Neural progenitor cell (in vitro differentiated cells): ENCODE measurements around the gene DHX15. TPM values are rescaled to one million over a fixed set of nuclear protein-coding genes. Genes with fewer than 3 reads are reported as not detected.

ENCODE experiments used
- DNase-seq: peaks from one replicate; pipeline ENCODE4 v3.0.0-alpha.2; 2016; ENCODE audit warnings: low spot score
- H2AFZ ChIP-seq: fragments of 200-600 bp; sonication (generic); replicated peaks from 2 replicates; pipeline ENCODE4 v1.6.1; 2016; ENCODE audit warnings: antibody characterized with exemption
- H3F3A ChIP-seq: fragments of 200-600 bp; sonication (generic); 2 replicates; pipeline ENCODE4 v1.6.1; 2016; ENCODE audit warnings: antibody characterized with exemption, low read depth
- H3K27ac ChIP-seq: fragments of 200-600 bp; sonication (generic); 2 replicates; pipeline ENCODE4 v1.5.1; 2016; ENCODE audit warnings: mild to moderate bottlenecking
- H3K27me3 ChIP-seq: fragments of 200-600 bp; sonication (generic); 2 replicates; pipeline ENCODE4 v1.6.1; 2016; ENCODE audit warnings: mild to moderate bottlenecking, moderate library complexity
- H3K36me3 ChIP-seq: fragments of 200-600 bp; sonication (generic); 2 replicates; pipeline ENCODE4 v1.5.1; 2016
- H3K4me1 ChIP-seq: fragments of 200-600 bp; sonication (generic); 2 replicates; pipeline ENCODE4 v1.6.1; 2016; ENCODE audit warnings: mixed run types
- H3K4me2 ChIP-seq: fragments of 200-600 bp; sonication (generic); 2 replicates; pipeline ENCODE4 v1.6.1; 2016
- H3K4me3 ChIP-seq: fragments of 200-600 bp; sonication (generic); 2 replicates; pipeline ENCODE4 v1.5.1; 2016
- H3K79me2 ChIP-seq: fragments of 200-600 bp; sonication (generic); 2 replicates; pipeline ENCODE4 v1.6.1; 2016; ENCODE audit warnings: low read depth
- H3K9ac ChIP-seq: fragments of 200-600 bp; sonication (generic); 2 replicates; pipeline ENCODE4 v1.6.1; 2016
- H3K9me3 ChIP-seq: fragments of 200-600 bp; sonication (generic); 2 replicates; pipeline ENCODE4 v1.5.1; 2016; ENCODE audit warnings: low read depth
- H4K20me1 ChIP-seq: fragments of 200-600 bp; sonication (generic); 2 replicates; pipeline ENCODE4 v1.6.1; 2016; ENCODE audit warnings: low read depth
- H3K27ac Mint-ChIP-seq: 3 replicates; pipeline ENCODE4 v1.8.0; 2021; ENCODE audit warnings: mixed read lengths
- H3K27me3 Mint-ChIP-seq: 2 replicates; pipeline ENCODE4 v1.8.0; 2022; ENCODE audit warnings: low read depth, mild to moderate bottlenecking, inconsistent platforms, moderate library complexity, mixed read lengths; ENCODE audit not compliant: insufficient read depth
- H3K36me3 Mint-ChIP-seq: 3 replicates; pipeline ENCODE4 v1.8.0; 2021; ENCODE audit warnings: mixed read lengths
- H3K4me1 Mint-ChIP-seq: 3 replicates; pipeline ENCODE4 v1.8.0; 2021; ENCODE audit warnings: mixed read lengths
- H3K4me3 Mint-ChIP-seq: 3 replicates; pipeline ENCODE4 v1.8.0; 2021; ENCODE audit warnings: mild to moderate bottlenecking, moderate library complexity, mixed read lengths
- H3K9me3 Mint-ChIP-seq: 3 replicates; pipeline ENCODE4 v1.8.0; 2020; ENCODE audit warnings: mixed read lengths
- EZH2 ChIP-seq: fragments of 200-600 bp; sonication (generic); IDR thresholded peaks from 2 replicates; pipeline ENCODE4 v1.6.1; 2017; ENCODE audit warnings: antibody characterized with exemption, mild to moderate bottlenecking, moderate library complexity
- EZH2phosphoT487 ChIP-seq: fragments of 200-600 bp; sonication (generic); IDR thresholded peaks from 2 replicates; pipeline ENCODE4 v1.6.1; 2017; ENCODE audit warnings: antibody characterized with exemption
- total RNA-seq: library from RNA; depleted of rRNA; stranded (reverse); fragments of >200 nt; gene quantifications from 2 replicates; pipeline ENCODE4 v1.2.3, GENCODE V29; 2015; ENCODE audit warnings: low replicate concordance
- TF ChIP-seq, protein P1 (sequence below): fragments of 200-600 bp; sonication (generic); IDR thresholded peaks from 2 replicates; pipeline ENCODE4 v1.5.1; 2017; ENCODE audit warnings: antibody characterized with exemption, mild to moderate bottlenecking

The DHX15 gene
- total RNA-seq, 1 donor from 2014 or later, result 410 TPM

DNA sequence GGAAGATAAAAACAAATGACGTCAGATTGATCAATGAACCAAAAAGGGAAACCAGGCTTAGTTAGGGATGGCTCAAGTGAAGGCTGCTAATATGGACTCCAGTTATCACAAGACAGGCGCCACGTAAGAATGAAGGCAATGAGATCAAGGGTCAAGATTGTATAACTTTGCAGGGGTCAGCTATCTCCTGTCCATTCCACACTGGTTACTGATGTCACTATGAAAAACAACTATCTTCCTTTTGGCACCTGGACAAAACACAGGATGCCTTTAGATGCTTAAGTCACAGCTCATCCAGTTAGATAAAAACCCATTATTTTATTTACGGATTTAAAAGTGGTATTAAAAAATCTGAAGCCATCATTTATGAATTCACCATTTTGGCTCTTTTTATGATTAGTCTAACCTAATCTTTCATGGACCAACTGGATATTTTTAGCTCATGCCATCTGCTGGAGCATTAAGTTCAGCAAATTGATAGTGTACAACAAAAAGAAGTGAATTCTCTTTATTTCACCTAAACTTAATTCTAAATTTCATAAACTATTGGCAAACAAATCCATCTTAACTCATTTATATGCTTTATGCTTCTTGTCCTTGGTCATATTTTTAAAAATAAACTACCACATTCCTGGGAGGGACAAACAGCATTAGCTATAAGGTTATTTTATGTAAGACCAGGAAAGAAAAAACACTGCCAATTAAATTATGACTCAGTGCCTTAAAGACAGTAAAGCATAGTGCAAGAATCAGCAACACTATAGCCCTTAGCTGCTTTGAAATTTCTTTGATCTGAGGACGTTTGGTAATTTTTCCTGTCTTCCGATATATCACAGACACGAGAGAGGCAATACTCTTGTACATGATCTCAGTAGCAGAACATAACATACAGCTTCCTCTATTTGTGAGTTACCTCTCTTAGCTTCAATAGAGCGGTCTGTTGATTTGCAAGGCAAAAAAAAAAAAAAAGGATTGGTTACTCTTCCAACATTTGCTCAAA is 27.0 kb downstream of the DHX15 start:
- Histone ChIP-seq H3K9ac (no peak overlapping the region), H3K4me1 (no peaks in the 10 kb centered on the region), H3K27ac (no peak overlapping the region), H3K27me3 (no peaks in the 10 kb centered on the region), H2AFZ (no peak overlapping the region), H3K79me2 (peaks cover 100% of the 10 kb centered on the region), H3K4me3 (no peak overlapping the region), H3K36me3 (peaks cover 19% of the 10 kb centered on the region), H3K4me2 (peak overlapping the region; percentile 8), H4K20me1 (peaks cover 91% of the 10 kb centered on the region), H3F3A (no peaks in the 10 kb centered on the region), H3K9me3 (no peaks in the 10 kb centered on the region)
- no peak for DNase-seq
- no peaks in the 10 kb centered on the region for H3K4me1 Mint-ChIP-seq
- H3K36me3 Mint-ChIP-seq, result peaks cover 44% of the 10 kb centered on the region
- TF ChIP-seq EZH2, result no peak
- TF ChIP-seq, protein P1, sequence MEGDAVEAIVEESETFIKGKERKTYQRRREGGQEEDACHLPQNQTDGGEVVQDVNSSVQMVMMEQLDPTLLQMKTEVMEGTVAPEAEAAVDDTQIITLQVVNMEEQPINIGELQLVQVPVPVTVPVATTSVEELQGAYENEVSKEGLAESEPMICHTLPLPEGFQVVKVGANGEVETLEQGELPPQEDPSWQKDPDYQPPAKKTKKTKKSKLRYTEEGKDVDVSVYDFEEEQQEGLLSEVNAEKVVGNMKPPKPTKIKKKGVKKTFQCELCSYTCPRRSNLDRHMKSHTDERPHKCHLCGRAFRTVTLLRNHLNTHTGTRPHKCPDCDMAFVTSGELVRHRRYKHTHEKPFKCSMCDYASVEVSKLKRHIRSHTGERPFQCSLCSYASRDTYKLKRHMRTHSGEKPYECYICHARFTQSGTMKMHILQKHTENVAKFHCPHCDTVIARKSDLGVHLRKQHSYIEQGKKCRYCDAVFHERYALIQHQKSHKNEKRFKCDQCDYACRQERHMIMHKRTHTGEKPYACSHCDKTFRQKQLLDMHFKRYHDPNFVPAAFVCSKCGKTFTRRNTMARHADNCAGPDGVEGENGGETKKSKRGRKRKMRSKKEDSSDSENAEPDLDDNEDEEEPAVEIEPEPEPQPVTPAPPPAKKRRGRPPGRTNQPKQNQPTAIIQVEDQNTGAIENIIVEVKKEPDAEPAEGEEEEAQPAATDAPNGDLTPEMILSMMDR, result no peak
- TF ChIP-seq EZH2phosphoT487, result no peak
- peak overlapping the region; percentile 6 for H3K27ac Mint-ChIP-seq
- H3K9me3 Mint-ChIP-seq, result peaks cover 4% of the 10 kb centered on the region
- no peak overlapping the region for H3K4me3 Mint-ChIP-seq
- H3K27me3 Mint-ChIP-seq, result no peaks in the 10 kb centered on the region

DNA sequence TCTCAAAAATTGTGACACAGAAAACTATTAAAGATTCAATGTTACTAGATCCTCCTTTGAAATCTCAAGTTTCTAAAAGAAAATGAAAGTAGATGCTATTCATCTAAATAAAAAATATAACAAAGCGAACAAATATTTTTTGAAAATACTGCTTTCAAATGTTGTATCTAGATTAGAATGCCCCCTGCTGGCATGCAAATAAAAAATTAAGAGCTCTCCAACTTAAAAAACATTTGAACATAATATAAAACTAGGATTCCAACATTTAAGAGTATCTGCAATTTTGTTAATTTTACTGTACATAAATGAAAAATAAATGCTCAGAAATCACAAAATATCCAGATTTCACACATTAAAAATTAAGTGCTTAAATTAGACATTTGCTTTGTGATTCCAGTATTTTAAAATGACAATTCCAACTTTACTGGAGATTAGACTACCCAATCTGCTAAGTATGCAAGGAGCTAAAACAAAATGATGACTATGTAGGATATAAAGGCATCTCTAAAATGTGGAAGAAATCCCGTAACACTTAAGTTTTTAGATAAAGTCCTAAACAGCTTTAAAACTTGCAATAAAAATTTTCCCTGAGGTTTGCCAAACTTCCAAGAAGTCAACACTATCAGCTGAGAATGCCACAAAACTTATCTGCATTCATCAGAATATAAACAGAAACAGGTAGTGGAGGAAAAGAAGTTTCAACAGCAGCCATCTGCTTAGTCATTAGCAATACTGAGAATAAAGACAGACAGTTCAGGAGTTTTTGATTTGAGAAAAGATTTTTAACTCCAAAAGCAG is 32.7 kb downstream of the DHX15 start:
- H3K27ac ChIP-seq, result peak overlapping the region; percentile 10
- no peaks in the 10 kb centered on the region for H3K27me3 ChIP-seq
- no peak for DNase-seq
- H3F3A ChIP-seq, result peaks cover 5% of the 10 kb centered on the region
- Mint-ChIP-seq H3K27ac (no peak overlapping the region), H3K27me3 (no peaks in the 10 kb centered on the region), H3K9me3 (no peaks in the 10 kb centered on the region), H3K36me3 (peaks cover 38% of the 10 kb centered on the region), H3K4me3 (no peak overlapping the region), H3K4me1 (no peaks in the 10 kb centered on the region)
- H3K4me1 ChIP-seq, result no peaks in the 10 kb centered on the region
- H3K9ac ChIP-seq, result no peak overlapping the region
- H3K4me2 ChIP-seq, result no peak overlapping the region
- H4K20me1 ChIP-seq, result peaks cover 86% of the 10 kb centered on the region
- H3K36me3 ChIP-seq, result peaks cover 37% of the 10 kb centered on the region
- H2AFZ ChIP-seq, result no peak overlapping the region
- peaks cover 99% of the 10 kb centered on the region for H3K79me2 ChIP-seq
- no peak overlapping the region for H3K4me3 ChIP-seq
- H3K9me3 ChIP-seq, result no peaks in the 10 kb centered on the region
- TF ChIP-seq, protein P1, result peak; percentile 37
- no peak for TF ChIP-seq EZH2
- TF ChIP-seq EZH2phosphoT487, result no peak

DNA sequence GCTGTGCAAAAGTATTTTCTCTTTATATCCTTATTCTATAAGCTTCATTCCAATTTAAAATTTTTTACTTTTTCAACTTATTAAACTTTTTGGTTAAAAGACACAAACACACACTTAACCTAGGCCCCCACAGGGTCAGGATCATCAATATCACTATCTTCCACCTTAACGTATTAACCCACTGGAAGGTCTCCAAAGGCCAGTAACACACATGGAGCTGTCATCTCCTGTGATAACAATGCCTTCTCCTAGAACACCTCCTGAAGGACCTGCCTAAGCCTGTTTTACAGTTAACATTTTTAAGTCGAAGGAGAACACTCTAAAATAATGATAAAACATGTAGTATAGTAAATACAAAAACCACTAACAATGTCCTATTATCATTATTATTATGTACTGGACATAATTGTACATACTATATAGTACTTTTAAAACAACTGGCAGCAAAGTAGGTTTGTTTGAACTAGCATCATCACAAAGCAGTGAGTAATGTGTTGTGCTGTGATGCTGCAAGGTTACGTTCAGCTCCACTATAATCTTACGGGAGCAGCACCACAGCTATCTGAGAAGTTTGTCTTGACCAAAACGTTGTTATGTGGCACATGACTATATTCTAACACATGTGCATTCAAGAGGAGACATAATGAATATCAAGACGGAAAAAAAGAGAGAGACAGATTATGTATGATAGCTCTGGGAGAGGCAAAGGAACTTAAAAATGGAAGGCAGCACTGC is 33.7 kb downstream of the DHX15 start:
- Mint-ChIP-seq H3K27ac (no peak overlapping the region), H3K9me3 (no peaks in the 10 kb centered on the region), H3K4me1 (peaks cover 3% of the 10 kb centered on the region), H3K36me3 (peaks cover 35% of the 10 kb centered on the region), H3K27me3 (no peaks in the 10 kb centered on the region), H3K4me3 (no peak overlapping the region)
- no peak for DNase-seq
- Histone ChIP-seq H3K36me3 (peaks cover 33% of the 10 kb centered on the region), H3K9ac (no peak overlapping the region), H3K9me3 (no peaks in the 10 kb centered on the region), H3K4me1 (no peaks in the 10 kb centered on the region), H2AFZ (no peak overlapping the region), H4K20me1 (peaks cover 87% of the 10 kb centered on the region), H3K79me2 (peaks cover 99% of the 10 kb centered on the region), H3F3A (peaks cover 5% of the 10 kb centered on the region), H3K4me2 (no peak overlapping the region), H3K27ac (no peak overlapping the region), H3K4me3 (no peak overlapping the region), H3K27me3 (no peaks in the 10 kb centered on the region)
- TF ChIP-seq, protein P1, result no peak
- no peak for TF ChIP-seq EZH2
- TF ChIP-seq EZH2phosphoT487, result no peak
